Activated gamma-delta T cell treated with Interleukin-2 at 50 U/mL for 16 hours (primary cell): ENCODE results near the gene ATP5MC2.
"Not testable (repeated sequence)": the region's sequence is repeated elsewhere in the genome, so short reads cannot be mapped to it uniquely, and the experiment has no call there.

Experiments
- DNase-seq: peaks from one replicate; pipeline ENCODE4 v3.0.0-alpha.2; 2020

The ATP5MC2 gene

DNA sequence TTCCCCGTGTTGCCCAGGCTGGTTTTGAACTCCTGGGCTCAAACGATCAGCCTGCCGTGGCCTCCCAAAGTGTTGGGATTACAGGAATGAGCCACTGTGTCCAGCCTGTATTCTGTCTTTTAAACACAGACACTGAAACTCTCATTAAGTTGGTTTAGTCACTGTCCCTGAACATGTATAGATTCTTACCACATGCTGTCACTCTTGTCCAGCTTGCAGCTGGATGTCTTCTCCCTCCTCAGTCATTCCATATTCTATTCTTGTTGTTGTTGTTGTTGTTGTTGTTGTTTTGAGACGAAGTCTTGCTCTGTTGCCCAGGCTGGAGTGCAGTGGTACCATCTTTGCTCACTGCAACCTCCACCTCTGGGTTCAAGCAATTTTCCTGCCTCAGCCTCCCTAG, 12.3 kb upstream of the ATP5MC2 start:
- no peak for DNase-seq

DNA sequence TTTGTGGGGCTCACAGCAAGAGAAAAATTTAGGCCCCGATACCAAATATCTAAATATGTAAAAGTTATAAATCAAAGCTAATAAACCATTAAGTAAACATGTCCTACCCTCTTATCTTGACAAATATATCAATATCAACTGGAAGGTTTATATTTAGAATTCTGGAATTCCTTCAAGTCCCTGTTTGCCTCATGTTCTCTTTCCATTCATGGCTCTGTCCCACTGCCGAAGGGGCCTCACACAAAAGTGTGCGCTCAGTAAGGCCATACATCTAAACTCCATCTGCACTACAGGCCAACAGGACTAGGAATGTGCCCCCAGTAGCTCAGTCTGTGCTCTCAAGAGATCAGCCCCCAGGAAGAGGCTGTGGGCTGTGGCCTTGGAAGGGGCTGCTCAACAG, 10.6 kb upstream of the ATP5MC2 start:
- no peak for DNase-seq

GRCh38 chr12:53684654-53685220, 8.9 kb upstream of the ATP5MC2 start:
- DNase-seq, result no peak

- no peak for DNase-seq
These were observed 8.1 kb upstream of the ATP5MC2 start for GRCh38 chr12:53683983-53684382.

GRCh38 chr12:53683494-53683893, 7.6 kb upstream of the ATP5MC2 start:
- no peak for DNase-seq

DNA sequence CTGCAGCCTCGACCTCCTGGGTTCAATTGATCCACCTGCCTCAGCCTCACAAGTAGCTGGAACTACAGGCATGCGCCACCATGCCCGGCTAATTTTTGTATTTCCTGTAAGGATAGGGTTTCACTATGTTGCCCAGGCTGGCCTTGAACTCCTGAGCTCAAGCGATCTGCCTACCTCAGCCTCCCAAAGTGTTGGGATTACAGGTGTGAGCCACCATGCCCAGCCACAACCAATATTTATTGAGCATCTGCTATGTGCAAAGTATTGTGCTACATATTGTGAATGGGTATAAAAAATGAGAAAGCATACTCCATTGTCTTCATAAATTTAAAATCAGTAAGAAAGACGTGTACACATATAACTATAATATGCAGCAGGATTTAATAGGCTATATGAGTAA, 4.2 kb upstream of the ATP5MC2 start:
- DNase-seq, result not testable (repeated sequence)

DNA sequence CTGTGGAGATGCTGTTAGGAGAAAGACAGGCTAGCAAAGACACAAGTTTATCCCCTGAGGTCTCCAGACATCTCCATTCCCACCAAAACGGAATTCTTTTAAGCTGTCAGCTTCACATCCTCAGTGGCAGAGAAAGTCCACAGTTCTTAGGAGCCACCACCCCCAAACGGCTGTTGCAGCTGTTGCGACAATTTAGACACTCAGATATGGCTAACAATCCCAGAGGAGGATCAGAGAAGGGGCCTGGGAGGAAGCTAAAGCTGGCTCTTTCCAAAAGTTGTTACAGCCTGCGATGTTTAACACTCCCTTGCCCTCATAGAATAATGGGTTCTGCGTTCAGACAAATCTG, 1.9 kb upstream of the ATP5MC2 start:
- DNase-seq, result no peak

DNA sequence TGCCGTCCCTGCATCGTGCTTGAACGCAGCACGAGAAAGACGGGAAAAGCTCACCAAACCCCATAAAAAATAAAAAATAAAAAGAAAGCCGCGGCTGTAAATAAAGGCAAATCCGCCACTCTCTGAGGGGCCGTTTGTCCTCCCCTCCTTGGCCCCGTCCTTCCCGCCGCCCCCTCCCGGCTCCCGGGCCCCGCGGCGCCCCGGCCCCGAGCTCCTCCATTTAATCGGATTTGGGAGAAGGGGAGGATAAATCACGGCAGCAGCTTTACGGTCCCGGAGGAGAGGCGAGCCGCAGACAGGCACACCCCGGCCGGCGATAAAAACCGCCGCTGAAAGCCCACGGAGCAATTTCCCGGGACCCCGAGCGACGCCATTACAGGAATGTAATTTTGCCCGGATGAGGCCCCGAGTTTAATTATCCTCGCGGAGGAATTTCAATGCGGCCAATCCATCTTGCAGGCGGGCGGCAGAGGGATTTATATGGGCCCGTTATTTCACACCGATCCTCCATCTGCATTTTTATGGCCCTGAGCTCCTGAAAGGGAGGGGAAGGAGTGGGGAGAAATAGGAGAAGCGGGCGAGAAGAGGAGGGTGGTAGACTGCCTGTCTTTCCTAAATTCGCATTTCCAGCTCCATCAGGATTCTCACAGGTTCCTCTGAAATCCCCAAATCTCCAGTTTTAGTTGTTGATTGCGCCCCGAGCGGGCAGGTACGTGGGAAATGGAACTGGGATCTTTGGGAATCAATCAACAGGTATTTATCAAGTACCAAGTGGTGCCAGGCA, 1.3 kb upstream of the ATP5MC2 start:
- DNase-seq, result no peak

GRCh38 chr12:53676656-53677015, 753 bp upstream of the ATP5MC2 start:
- DNase-seq, result peak; percentile 5

DNA sequence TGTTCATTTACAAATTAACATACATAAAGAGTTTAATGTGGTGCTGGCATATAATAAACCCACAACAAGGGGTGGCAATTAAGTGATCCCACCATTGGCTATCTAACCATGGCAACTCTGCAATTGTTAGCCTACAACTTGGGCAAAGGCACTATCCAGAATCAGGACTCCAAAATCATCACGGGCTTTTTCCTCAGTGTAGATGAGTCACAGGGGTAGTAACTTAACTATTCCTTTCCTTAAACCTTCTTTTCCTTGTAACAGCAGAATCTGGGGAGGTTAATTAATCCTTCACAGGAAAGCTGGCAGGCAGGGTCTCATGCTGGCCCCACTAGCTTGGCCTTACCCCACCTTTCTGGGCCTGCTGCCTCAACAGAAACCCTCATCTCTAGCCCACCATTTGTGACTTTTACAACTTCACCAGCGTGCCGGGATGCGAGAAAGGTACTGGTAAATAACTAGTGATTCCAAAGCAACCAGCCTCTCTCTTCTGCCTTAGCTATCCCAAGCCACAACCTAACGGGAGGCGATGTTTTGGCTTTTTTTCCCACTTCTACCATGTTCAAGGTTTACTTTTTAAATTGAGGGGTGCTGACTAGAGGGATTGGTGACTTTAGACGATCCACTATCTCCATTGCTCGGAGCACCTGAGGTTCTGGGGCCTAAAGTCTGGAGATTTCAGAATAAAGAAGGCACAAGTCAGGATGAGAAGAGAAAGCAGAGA, 744 bp downstream of the ATP5MC2 start:
- no peak for DNase-seq

GRCh38 chr12:53670971-53671370, 4.9 kb downstream of the ATP5MC2 start:
- DNase-seq, result no peak

- no peak for DNase-seq
These were observed 5.6 kb downstream of the ATP5MC2 start for GRCh38 chr12:53670308-53670707.

GRCh38 chr12:53667080-53667479, 8.8 kb downstream of the ATP5MC2 start:
- DNase-seq, result no peak

DNA sequence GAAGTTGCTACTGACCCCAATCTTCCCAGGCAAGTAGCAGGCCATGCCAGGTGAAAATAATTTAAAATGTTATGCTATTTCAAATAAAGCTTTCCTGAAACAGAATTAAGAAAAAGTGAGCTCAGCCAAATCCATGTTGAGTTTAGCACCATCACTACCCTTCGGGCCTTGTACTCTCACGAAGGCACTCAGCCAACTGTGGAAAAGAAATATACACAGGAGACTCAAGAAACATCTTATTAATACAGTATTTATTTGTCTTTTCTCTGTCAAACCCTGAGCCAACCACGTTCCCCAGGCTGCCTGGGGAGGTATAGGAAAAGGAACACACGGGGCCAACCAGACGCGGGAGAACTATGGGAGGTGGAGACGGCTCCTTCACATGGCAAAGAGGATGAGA, 10.9 kb downstream of the ATP5MC2 start:
- no peak for DNase-seq

- no peak for DNase-seq
These were observed 11.7 kb downstream of the ATP5MC2 start for GRCh38 chr12:53664191-53664590.

DNA sequence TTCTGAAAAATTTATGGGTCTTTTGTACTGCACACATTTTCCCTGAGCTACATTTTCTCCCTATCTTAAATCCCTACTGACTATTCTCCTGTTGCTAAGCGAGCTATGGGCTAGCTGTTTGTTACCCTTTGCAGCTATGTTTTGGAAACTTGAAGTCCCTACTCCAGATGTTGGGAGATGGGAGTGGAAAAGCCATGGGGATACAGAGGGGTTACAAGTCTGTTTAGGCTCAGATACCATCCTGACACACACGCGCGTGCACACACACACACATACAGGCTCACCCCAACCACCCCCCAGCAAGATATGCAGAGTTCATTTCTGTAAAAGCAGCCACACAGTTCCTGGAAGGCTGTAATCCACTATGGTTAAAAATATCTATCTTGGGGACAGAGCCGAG, 15.8 kb downstream of the ATP5MC2 start:
- no peak for DNase-seq

- DNase-seq, result no peak
These were observed 16.3 kb downstream of the ATP5MC2 start for GRCh38 chr12:53659571-53659981.

DNA sequence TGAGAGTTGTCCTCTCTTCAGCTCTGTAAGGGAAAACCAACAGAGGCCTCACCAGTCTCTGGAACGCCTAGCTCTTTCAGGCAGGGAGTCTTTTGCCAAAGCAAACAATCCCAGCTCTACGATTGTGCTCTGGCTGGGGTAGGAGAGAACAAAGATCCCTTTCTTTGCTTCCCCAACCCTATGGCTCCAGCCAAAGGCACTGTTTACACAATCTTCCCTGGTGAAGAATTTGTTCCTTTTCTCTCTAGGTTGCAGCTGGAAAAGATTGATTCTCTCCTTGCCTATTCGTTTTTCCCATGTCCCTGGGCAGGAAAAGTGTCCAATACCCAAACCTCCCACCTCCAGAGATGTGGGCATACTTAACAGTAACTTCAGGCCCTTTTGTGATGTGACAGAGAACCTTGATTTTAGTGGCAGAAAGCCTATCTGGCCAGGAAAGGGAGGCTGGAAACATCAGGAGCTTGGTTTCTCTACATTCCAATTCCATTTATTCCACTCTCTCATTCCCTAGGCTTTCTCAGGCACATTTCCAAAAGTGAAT, 16.8 kb downstream of the ATP5MC2 start:
- DNase-seq, result no peak

- DNase-seq, result no peak
These were observed 18.8 kb downstream of the ATP5MC2 start for GRCh38 chr12:53657041-53657440.

GRCh38 chr12:53653595-53653994, 22.3 kb downstream of the ATP5MC2 start:
- DNase-seq, result no peak

DNA sequence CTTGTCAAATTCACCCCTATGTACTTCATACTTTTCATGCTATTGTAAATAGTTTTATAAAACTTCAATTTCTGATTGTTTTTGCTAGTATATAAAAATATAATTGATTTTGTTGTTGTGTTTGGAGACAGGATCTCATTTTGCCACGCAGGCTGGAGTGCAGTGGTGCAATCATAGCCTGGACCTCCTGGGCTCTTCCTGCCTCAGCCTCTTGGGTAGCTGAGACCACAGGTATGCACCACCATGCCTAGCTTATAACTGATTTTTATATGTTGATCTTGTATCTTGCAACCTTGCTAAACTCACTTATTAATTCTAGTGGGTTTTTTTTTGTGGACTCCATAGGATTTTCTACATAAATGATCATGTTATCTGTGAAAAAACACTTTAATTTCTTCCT, 23.5 kb downstream of the ATP5MC2 start:
- DNase-seq, result no peak

DNA sequence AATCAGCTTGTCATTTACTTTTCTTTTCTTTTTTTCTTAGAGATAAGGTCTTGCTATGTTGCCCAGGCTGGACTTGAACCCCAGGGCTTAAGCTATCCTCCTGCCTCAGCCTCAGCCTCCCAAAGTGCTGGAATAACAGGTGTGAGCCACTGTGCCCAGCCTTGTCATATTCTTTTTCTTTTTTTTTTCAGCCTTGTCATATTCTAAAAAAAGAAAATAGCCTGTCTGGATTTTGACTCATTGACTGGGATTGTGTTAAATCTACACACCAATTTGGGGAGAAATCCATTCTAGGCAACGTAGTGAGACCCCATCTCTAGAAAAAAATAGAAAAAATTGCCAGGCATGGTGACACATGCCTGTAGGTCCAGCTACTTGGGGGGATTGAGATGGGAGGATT, 24.1 kb downstream of the ATP5MC2 start:
- DNase-seq, result no peak

GRCh38 chr12:53646300-53646699, 29.6 kb downstream of the ATP5MC2 start:
- not testable (repeated sequence) for DNase-seq

GRCh38 chr12:53645165-53645564, 30.7 kb downstream of the ATP5MC2 start:
- DNase-seq, result no peak
